ENCODE results near the gene MEX3A. TPM values are rescaled to one million over a fixed set of nuclear protein-coding genes. Genes with fewer than 3 reads are reported as not detected.

Gene MEX3A
- total RNA-seq, 1 experiment from 2014 or later, result 68.0 TPM

DNA sequence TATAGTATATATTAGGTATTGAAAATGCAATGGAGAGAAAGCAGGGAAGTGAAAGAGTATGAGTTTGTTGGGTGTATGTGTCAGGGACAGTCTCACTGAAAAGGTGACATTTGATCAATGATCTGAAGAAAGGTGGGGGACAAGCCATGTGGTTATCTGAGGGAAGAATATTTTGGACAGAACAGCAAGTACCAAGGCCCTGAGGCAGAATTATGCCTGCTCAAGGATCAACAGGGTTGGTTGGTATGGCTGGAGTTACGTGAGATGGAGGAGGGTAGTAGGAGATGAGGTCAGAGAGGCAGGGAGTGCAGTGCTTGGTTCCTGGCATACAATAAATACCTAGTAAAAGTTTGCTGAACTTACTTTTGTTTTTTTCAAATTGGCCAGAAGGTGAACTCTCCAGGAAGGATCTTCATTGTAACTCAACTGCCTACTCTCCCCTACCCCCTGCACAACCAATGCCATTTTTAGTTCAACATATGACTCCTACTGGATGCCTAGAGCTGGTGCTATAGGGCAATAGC lies 25.9 kb downstream of the MEX3A start:
- H4K5ac ChIP-seq (ENCODE audit: insufficient read length, low read depth, low read length), result no peak overlapping the region

More for the DNA sequence above, 25.9 kb downstream of the MEX3A start:
- TF ChIP-seq, protein P1, sequence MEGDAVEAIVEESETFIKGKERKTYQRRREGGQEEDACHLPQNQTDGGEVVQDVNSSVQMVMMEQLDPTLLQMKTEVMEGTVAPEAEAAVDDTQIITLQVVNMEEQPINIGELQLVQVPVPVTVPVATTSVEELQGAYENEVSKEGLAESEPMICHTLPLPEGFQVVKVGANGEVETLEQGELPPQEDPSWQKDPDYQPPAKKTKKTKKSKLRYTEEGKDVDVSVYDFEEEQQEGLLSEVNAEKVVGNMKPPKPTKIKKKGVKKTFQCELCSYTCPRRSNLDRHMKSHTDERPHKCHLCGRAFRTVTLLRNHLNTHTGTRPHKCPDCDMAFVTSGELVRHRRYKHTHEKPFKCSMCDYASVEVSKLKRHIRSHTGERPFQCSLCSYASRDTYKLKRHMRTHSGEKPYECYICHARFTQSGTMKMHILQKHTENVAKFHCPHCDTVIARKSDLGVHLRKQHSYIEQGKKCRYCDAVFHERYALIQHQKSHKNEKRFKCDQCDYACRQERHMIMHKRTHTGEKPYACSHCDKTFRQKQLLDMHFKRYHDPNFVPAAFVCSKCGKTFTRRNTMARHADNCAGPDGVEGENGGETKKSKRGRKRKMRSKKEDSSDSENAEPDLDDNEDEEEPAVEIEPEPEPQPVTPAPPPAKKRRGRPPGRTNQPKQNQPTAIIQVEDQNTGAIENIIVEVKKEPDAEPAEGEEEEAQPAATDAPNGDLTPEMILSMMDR (conservative IDR thresholded peaks at IDR 0.05), result no peak
- peaks cover 16 to 27% (median 23%) of the 10 kb centered on the region in 3 experiments for H3K36me3 Mint-ChIP-seq (ENCODE audit: insufficient read depth in 1 of 3, low read depth in 3 of 3)
- DNase-seq, result no peak
- peaks cover 4% of the 10 kb centered on the region for H3K79me1 ChIP-seq (ENCODE audit: insufficient read depth, low read depth, low read length, poor library complexity, severe bottlenecking)
- H2AK5ac ChIP-seq (ENCODE audit: insufficient read length, low read length), result no peak overlapping the region
- no peak overlapping the region for H4K91ac ChIP-seq (ENCODE audit: insufficient read length, low read depth, low read length)
- WGBS (ENCODE audit: extremely low coverage, insufficient read length, low lambda C conversion rate), result no CpG with 5 or more reads among the region's 1 CpG
- no peak overlapping the region for H2BK120ac ChIP-seq (ENCODE audit: low read depth, low read length, poor library complexity, severe bottlenecking)
- no peak overlapping the region for H3K4me2 ChIP-seq (ENCODE audit: insufficient read depth, insufficient read length, low read length)
- H4K8ac ChIP-seq (replicated peaks; ENCODE audit: insufficient read length, low read depth, low read length), result no peak overlapping the region
- H3K27ac ChIP-seq (ENCODE audit: insufficient read length, low read depth, low read length), result no peak overlapping the region
- no peaks in the 10 kb centered on the region for H3K27me3 ChIP-seq (ENCODE audit: insufficient read depth, low read length)
- H3K23ac ChIP-seq (ENCODE audit: insufficient read length, low read depth, low read length), result no peak overlapping the region
- no peak overlapping the region for H3K18ac ChIP-seq (ENCODE audit: insufficient read length, low read depth, low read length)
- H3K4ac ChIP-seq (ENCODE audit: low read depth, low read length), result no peak overlapping the region
- peaks cover 24 to 31% of the 10 kb centered on the region in 2 experiments for H3K4me1 Mint-ChIP-seq
- H2BK20ac ChIP-seq (ENCODE audit: low read depth, low read length, poor library complexity, severe bottlenecking), result no peak overlapping the region
- H3T11ph ChIP-seq (ENCODE audit: low read length), result no peak overlapping the region
- H2AFZ ChIP-seq (ENCODE audit: low read length), result no peak overlapping the region
- no peak overlapping the region for H3K56ac ChIP-seq (ENCODE audit: insufficient read length, low read depth, low read length)
- no peaks in the 10 kb centered on the region; a peak in 1 of 5 replicates for H3K9me3 Mint-ChIP-seq
- peak overlapping the region in 1 of 2 experiments; percentile 63; a peak in 3 of 5 replicates for H3K4me3 Mint-ChIP-seq
- no peak overlapping the region for H2BK12ac ChIP-seq (ENCODE audit: insufficient read length, low read depth, low read length)
- H3K9ac ChIP-seq (ENCODE audit: extremely low read depth, insufficient read length, low read length), result no peak overlapping the region
- H3K27me3 Mint-ChIP-seq (ENCODE audit: low read depth), result peaks cover 1% of the 10 kb centered on the region; the same call in 1 of the 2 replicates
- H3K14ac ChIP-seq (ENCODE audit: insufficient read depth, low read length), result no peak overlapping the region
- H4K20me1 ChIP-seq (ENCODE audit: control insufficient read depth, insufficient read depth, insufficient read length), result no peaks in the 10 kb centered on the region
- 0 out of 2 replicates have a peak, but pooled peaks cover 2% of the 10 kb centered on the region for H3K4me1 ChIP-seq (ENCODE audit: insufficient read depth, low read length)
- H2BK15ac ChIP-seq (ENCODE audit: low read depth, low read length), result no peak overlapping the region
- peak overlapping the region in 1 of 3 experiments; percentile 12; a peak in 2 of 7 replicates for H3K27ac Mint-ChIP-seq
- H2BK5ac ChIP-seq (ENCODE audit: insufficient read length, low read length), result no peak overlapping the region
- no peaks in the 10 kb centered on the region; the same call in 1 of the 2 replicates for H3K79me2 ChIP-seq (ENCODE audit: insufficient read depth, low read length)
- H3K23me2 ChIP-seq (ENCODE audit: insufficient read length, low read depth, low read length, poor library complexity, severe bottlenecking), result peaks cover 14% of the 10 kb centered on the region
- no peaks in the 10 kb centered on the region for H3K9me3 ChIP-seq (ENCODE audit: control insufficient read depth, low read depth, low read length)

Measured in H9 (cell line).